ENCODE measurements around the gene FGFR2. TPM values are rescaled to one million over a fixed set of nuclear protein-coding genes. Genes with fewer than 3 reads are reported as not detected.

The FGFR2 gene
- total RNA-seq, 1 experiment from 2014 or later: 19.7 TPM

GRCh38 chr10:121605708-121606107 is 7.5 kb upstream of the FGFR2 start:
- Histone ChIP-seq H3K36me3 (ENCODE audit: control insufficient read depth in 1 of 2, insufficient read depth in 2 of 2, low read length in 2 of 2) (no peaks in the 10 kb centered on the region), H3K79me2 (ENCODE audit: insufficient read depth, low read length) (no peaks in the 10 kb centered on the region), H3K4me1 (ENCODE audit: control insufficient read depth in 1 of 2, insufficient read depth in 2 of 2, low read length in 2 of 2) (peaks cover 3 to 10% of the 10 kb centered on the region in 2 experiments; a peak in 3 of 4 replicates), H2AFZ (ENCODE audit: low read depth, low read length, poor library complexity, severe bottlenecking) (no peak overlapping the region), H3K4me3 (replicated peaks in 1 of 2; ENCODE audit: low read depth in 1 of 2, low read length in 2 of 2) (no peak overlapping the region), H3K4me2 (ENCODE audit: low read length) (no peak overlapping the region), H4K20me1 (ENCODE audit: insufficient read depth) (no peaks in the 10 kb centered on the region), H3K27me3 (ENCODE audit: insufficient read depth, low read length) (no peaks in the 10 kb centered on the region), H3K27ac (ENCODE audit: low read depth, low read length) (no peak overlapping the region), H3K9ac (ENCODE audit: low read length) (no peak overlapping the region), H3K9me2 (ENCODE audit: insufficient read depth) (no peaks in the 10 kb centered on the region), H3K9me3 (ENCODE audit: control insufficient read depth in 1 of 2, insufficient read depth in 1 of 2, low read depth in 1 of 2, low read length in 2 of 2) (no peaks in the 10 kb centered on the region)
- RAD21 ChIA-PET (ENCODE audit: low non-redundant PET in 1 of 2, low total read pairs in 2 of 2, uncharacterized antibody in 2 of 2, unreplicated experiment in 2 of 2): no interaction called here
- ATAC-seq: no peak
- CTCF ChIA-PET: no interaction called here
- BruUV-seq (replicated peaks): no TSS peak
- POLR2A ChIA-PET: no interaction called here
- DNase-seq (ENCODE audit: low read depth, low spot score): no peak
- intact Hi-C loops (cut with micrococcal nuclease): loop anchor here (10.0 kb wide), 1 partner anchor 289 kb away; no protein-coding TSS in a partner anchor
- TF ChIP-seq, protein P1, sequence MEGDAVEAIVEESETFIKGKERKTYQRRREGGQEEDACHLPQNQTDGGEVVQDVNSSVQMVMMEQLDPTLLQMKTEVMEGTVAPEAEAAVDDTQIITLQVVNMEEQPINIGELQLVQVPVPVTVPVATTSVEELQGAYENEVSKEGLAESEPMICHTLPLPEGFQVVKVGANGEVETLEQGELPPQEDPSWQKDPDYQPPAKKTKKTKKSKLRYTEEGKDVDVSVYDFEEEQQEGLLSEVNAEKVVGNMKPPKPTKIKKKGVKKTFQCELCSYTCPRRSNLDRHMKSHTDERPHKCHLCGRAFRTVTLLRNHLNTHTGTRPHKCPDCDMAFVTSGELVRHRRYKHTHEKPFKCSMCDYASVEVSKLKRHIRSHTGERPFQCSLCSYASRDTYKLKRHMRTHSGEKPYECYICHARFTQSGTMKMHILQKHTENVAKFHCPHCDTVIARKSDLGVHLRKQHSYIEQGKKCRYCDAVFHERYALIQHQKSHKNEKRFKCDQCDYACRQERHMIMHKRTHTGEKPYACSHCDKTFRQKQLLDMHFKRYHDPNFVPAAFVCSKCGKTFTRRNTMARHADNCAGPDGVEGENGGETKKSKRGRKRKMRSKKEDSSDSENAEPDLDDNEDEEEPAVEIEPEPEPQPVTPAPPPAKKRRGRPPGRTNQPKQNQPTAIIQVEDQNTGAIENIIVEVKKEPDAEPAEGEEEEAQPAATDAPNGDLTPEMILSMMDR (IDR thresholded peaks at IDR 0.05 in 2 of 3, conservative IDR thresholded peaks at IDR 0.05 in 1 of 3; ENCODE audit: borderline replicate concordance in 1 of 3, insufficient read depth in 1 of 3, low read depth in 2 of 3, low read length in 2 of 3): no peak
- TF ChIP-seq SIN3A (IDR thresholded peaks at IDR 0.05; ENCODE audit: low read depth) (no peak), ZNF274 (IDR thresholded peaks at IDR 0.05; ENCODE audit: low read depth, low read length) (no peak), JUND (IDR thresholded peaks at IDR 0.05) (no peak), RAD21 (IDR thresholded peaks at IDR 0.05; ENCODE audit: low read depth) (no peak), EZH2 (IDR thresholded peaks at IDR 0.05) (no peak), YY1 (IDR thresholded peaks at IDR 0.05; ENCODE audit: extremely low read depth, insufficient replicate concordance, low read depth, low read length) (no peak), ZFX (IDR thresholded peaks at IDR 0.05) (no peak), ZBTB33 (IDR thresholded peaks at IDR 0.05; ENCODE audit: extremely low read depth, insufficient replicate concordance, low read length) (no peak), SRF (IDR thresholded peaks at IDR 0.05; ENCODE audit: low read depth) (no peak), SP1 (IDR thresholded peaks at IDR 0.05; ENCODE audit: low read depth) (no peak), POLR2A (IDR thresholded peaks at IDR 0.05; ENCODE audit: borderline replicate concordance, extremely low read depth, insufficient read depth, insufficient read length) (no peak), POLR2AphosphoS5 (IDR thresholded peaks at IDR 0.05; ENCODE audit: low read depth, low read length) (no peak), ATF3 (IDR thresholded peaks at IDR 0.05) (no peak), CEBPB (IDR thresholded peaks at IDR 0.05; ENCODE audit: low read depth) (no peak)
- TF ChIP-seq, protein P2, sequence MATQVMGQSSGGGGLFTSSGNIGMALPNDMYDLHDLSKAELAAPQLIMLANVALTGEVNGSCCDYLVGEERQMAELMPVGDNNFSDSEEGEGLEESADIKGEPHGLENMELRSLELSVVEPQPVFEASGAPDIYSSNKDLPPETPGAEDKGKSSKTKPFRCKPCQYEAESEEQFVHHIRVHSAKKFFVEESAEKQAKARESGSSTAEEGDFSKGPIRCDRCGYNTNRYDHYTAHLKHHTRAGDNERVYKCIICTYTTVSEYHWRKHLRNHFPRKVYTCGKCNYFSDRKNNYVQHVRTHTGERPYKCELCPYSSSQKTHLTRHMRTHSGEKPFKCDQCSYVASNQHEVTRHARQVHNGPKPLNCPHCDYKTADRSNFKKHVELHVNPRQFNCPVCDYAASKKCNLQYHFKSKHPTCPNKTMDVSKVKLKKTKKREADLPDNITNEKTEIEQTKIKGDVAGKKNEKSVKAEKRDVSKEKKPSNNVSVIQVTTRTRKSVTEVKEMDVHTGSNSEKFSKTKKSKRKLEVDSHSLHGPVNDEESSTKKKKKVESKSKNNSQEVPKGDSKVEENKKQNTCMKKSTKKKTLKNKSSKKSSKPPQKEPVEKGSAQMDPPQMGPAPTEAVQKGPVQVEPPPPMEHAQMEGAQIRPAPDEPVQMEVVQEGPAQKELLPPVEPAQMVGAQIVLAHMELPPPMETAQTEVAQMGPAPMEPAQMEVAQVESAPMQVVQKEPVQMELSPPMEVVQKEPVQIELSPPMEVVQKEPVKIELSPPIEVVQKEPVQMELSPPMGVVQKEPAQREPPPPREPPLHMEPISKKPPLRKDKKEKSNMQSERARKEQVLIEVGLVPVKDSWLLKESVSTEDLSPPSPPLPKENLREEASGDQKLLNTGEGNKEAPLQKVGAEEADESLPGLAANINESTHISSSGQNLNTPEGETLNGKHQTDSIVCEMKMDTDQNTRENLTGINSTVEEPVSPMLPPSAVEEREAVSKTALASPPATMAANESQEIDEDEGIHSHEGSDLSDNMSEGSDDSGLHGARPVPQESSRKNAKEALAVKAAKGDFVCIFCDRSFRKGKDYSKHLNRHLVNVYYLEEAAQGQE (IDR thresholded peaks at IDR 0.05; ENCODE audit: low read depth): no peak
